SK-N-SH (cell line): ENCODE measurements around the gene CFAP126. TPM values are rescaled to one million over a fixed set of nuclear protein-coding genes. Genes with fewer than 3 reads are reported as not detected.

ENCODE experiments used
- CTCF ChIA-PET: fragments of 300-600, 350-600 bp; formaldehyde crosslinking; extraction: SDS; loops from one replicate; lab custom pipeline; 2021; lab: Yijun Ruan, JAX
- POLR2A ChIA-PET: fragments of 350-600 bp; sonication (Branson Sonifier 250); formaldehyde crosslinking; extraction: SDS; loops from one replicate; lab custom pipeline; 2020; ENCODE audit warnings: antibody characterized with exemption, inconsistent platforms; lab: Yijun Ruan, JAX
- DNase-seq: peaks from one replicate; pipeline ENCODE4 v3.0.0; 2012
- H2AFZ ChIP-seq: fragments of 200-600 bp; sonication (generic); 2 replicates; pipeline ENCODE4 v1.8.1; 2016; ENCODE audit warnings: antibody characterized with exemption, mild to moderate bottlenecking, low read depth
- H3F3A ChIP-seq: fragments of 200-600 bp; sonication (generic); replicated peaks from 2 replicates; pipeline ENCODE3; 2016; ENCODE audit warnings: antibody characterized with exemption, mild to moderate bottlenecking; ENCODE audit not compliant: insufficient read depth
- H3K27ac ChIP-seq, 2 experiments: fragments of 200-500 bp in 1 of 2; fragments of 200-600 bp in 1 of 2; sonication (Bioruptor generic) in 1 of 2; sonication (generic), shearing (Covaris generic) in 1 of 2; 2 replicates each; pipeline versions ENCODE4 v1.5.1 to v1.6.1; 2014 to 2016; ENCODE audit warnings: low read depth in 2 of 2, inconsistent platforms in 1 of 2, low read length in 1 of 2, mild to moderate bottlenecking in 1 of 2, mixed read lengths in 1 of 2
- H3K27me3 ChIP-seq: fragments of 200-600 bp; sonication (generic), shearing (Covaris generic); 2 replicates; pipeline ENCODE4 v1.6.1; 2016; ENCODE audit warnings: mixed run types; ENCODE audit not compliant: insufficient read depth
- H3K36me3 ChIP-seq, 2 experiments: fragments of 200-500 bp in 1 of 2; fragments of 200-600 bp in 1 of 2; sonication (Bioruptor generic) in 1 of 2; sonication (generic) in 1 of 2; replicated peaks in 1 of 2; 2 replicates each; pipeline versions ENCODE3 to v1.5.1; 2014 to 2016; ENCODE audit warnings: low read length in 1 of 2, mild to moderate bottlenecking in 1 of 2; ENCODE audit not compliant: insufficient read depth in 2 of 2, control insufficient read depth in 1 of 2
- H3K4me1 ChIP-seq, 2 experiments: fragments of 200-500 bp in 1 of 2; fragments of 200-600 bp in 1 of 2; sonication (Bioruptor generic) in 1 of 2; sonication (generic), shearing (Covaris generic) in 1 of 2; 2 replicates each; pipeline versions ENCODE4 v1.5.1 to v1.6.1; 2014 to 2016; ENCODE audit warnings: low read depth in 1 of 2, low read length in 1 of 2, mixed run types in 1 of 2; ENCODE audit not compliant: insufficient read depth in 2 of 2, control insufficient read depth in 1 of 2
- H3K4me2 ChIP-seq: fragments of 200-600 bp; sonication (generic), shearing (Covaris generic); 2 replicates; pipeline ENCODE4 v1.6.1; 2017; ENCODE audit warnings: mixed run types
- H3K4me3 ChIP-seq, 2 experiments: fragments of 200-500 bp in 1 of 2; fragments of 200-600 bp in 1 of 2; sonication (Bioruptor generic) in 1 of 2; sonication (generic), shearing (Covaris generic) in 1 of 2; 2 replicates each; pipeline versions ENCODE4 v1.5.1 to v1.8.1; 2014 to 2016; ENCODE audit warnings: low read depth in 2 of 2, inconsistent platforms in 1 of 2, low read length in 1 of 2, mild to moderate bottlenecking in 1 of 2, mixed read lengths in 1 of 2, moderate library complexity in 1 of 2
- H3K79me2 ChIP-seq: fragments of 200-600 bp; sonication (generic); 2 replicates; pipeline ENCODE4 v1.8.1; 2017; ENCODE audit warnings: mild to moderate bottlenecking; ENCODE audit not compliant: insufficient read depth
- H3K9ac ChIP-seq: fragments of 200-600 bp; sonication (generic); 2 replicates; pipeline ENCODE4 v1.6.1; 2017; ENCODE audit warnings: mixed run types
- H3K9me2 ChIP-seq: fragments of 200-600 bp; sonication (generic); 2 replicates; pipeline ENCODE4 v1.6.1; 2017; ENCODE audit warnings: mixed run types
- H3K9me3 ChIP-seq: fragments of 200-600 bp; sonication (generic); 2 replicates; pipeline ENCODE4 v1.6.1; 2017; ENCODE audit warnings: mixed run types, mild to moderate bottlenecking, moderate library complexity
- H4K20me1 ChIP-seq: fragments of 200-600 bp; sonication (generic); 2 replicates; pipeline ENCODE4 v1.6.1; 2017; ENCODE audit warnings: mild to moderate bottlenecking, mixed run types; ENCODE audit not compliant: insufficient read depth
- CHD2 ChIP-seq: fragments of 150-350 bp; IDR thresholded peaks from 2 replicates; pipeline ENCODE4 v1.6.1; 2018; ENCODE audit warnings: low read length; ENCODE audit not compliant: partially characterized antibody
- ELF1 ChIP-seq: IDR thresholded peaks from 2 replicates; pipeline ENCODE4 v1.4.0; 2012
- EP300 ChIP-seq, 2 experiments: IDR thresholded peaks; 2 replicates each; pipeline versions ENCODE4 v1.4.0 to v1.6.1; 2012; ENCODE audit warnings: borderline replicate concordance in 1 of 2, low read depth in 1 of 2, low read length in 1 of 2
- FOXJ3 ChIP-seq: sonication (generic); formaldehyde crosslinking; IDR thresholded peaks from 2 replicates; pipeline ENCODE4 v1.5.1; 2020; ENCODE audit warnings: mild to moderate bottlenecking, missing genetic modification reagents
- FOXM1 ChIP-seq: IDR thresholded peaks from 2 replicates; pipeline ENCODE4 v1.4.0; 2012; ENCODE audit warnings: low read depth, mild to moderate bottlenecking
- GATA2 ChIP-seq: sonication (generic); formaldehyde crosslinking; IDR thresholded peaks from 2 replicates; pipeline ENCODE4 v1.5.0; 2020; ENCODE audit warnings: mild to moderate bottlenecking, missing genetic modification reagents
- JUND ChIP-seq: IDR thresholded peaks from 2 replicates; pipeline ENCODE4 v1.4.0; 2012
- NFIC ChIP-seq: IDR thresholded peaks from 2 replicates; pipeline ENCODE4 v1.4.0; 2012; ENCODE audit warnings: borderline replicate concordance
- NRF1 ChIP-seq: IDR thresholded peaks from 2 replicates; pipeline ENCODE4 v1.6.1; 2012; ENCODE audit warnings: low read depth, mild to moderate bottlenecking, low read length
- POLR2AphosphoS5 ChIP-seq: IDR thresholded peaks from 2 replicates; pipeline ENCODE4 v1.6.1; 2012; ENCODE audit warnings: low read depth, low read length
- RCOR1 ChIP-seq: fragments of 150-350 bp; IDR thresholded peaks from 2 replicates; pipeline ENCODE4 v1.6.1; 2017; ENCODE audit warnings: antibody characterized with exemption, low read length
- REST ChIP-seq: IDR thresholded peaks from 2 replicates; pipeline ENCODE4 v1.6.1; 2012; ENCODE audit warnings: mild to moderate bottlenecking, low read depth, low read length, moderate library complexity
- RFX5 ChIP-seq: IDR thresholded peaks from 2 replicates; pipeline ENCODE4 v1.6.1; 2012; ENCODE audit warnings: mild to moderate bottlenecking, improper control_type of control experiment, low read length
- RXRA ChIP-seq: IDR thresholded peaks from 2 replicates; pipeline ENCODE4 v1.4.0; 2012; ENCODE audit warnings: low read depth, mild to moderate bottlenecking, borderline replicate concordance
- TAF1 ChIP-seq: IDR thresholded peaks from 2 replicates; pipeline ENCODE4 v1.6.1; 2012; ENCODE audit warnings: low read depth, mild to moderate bottlenecking, low read length, moderate library complexity, borderline replicate concordance
- TCF12 ChIP-seq: IDR thresholded peaks from 2 replicates; pipeline ENCODE4 v1.4.0; 2012
- USF1 ChIP-seq: IDR thresholded peaks from 2 replicates; pipeline ENCODE4 v1.4.0; 2012; ENCODE audit warnings: low read depth, borderline replicate concordance
- WGBS: methylation state at CpG from one replicate; pipeline ENCODE4 v1.1.6; 2017; ENCODE audit warnings: low lambda C conversion rate; 5-methylcytosine and 5-hydroxymethylcytosine counted together
- polyA plus RNA-seq, 3 experiments: library from polyadenylated mRNA; depleted of rRNA; stranded (reverse); fragments of >200 nt; gene quantifications; 2 replicates each; pipeline ENCODE4 v1.2.3, GENCODE V29; 2012
- TF ChIP-seq, protein P1 (sequence below): fragments of 150-350 bp; IDR thresholded peaks from 2 replicates; pipeline ENCODE4 v1.6.1; 2016; ENCODE audit warnings: mild to moderate bottlenecking, low read depth, low read length

The CFAP126 gene
- polyA plus RNA-seq, 1 of the 3 experiments (the other 2 are of a cell fraction) = not detected

- TF ChIP-seq, protein P1, sequence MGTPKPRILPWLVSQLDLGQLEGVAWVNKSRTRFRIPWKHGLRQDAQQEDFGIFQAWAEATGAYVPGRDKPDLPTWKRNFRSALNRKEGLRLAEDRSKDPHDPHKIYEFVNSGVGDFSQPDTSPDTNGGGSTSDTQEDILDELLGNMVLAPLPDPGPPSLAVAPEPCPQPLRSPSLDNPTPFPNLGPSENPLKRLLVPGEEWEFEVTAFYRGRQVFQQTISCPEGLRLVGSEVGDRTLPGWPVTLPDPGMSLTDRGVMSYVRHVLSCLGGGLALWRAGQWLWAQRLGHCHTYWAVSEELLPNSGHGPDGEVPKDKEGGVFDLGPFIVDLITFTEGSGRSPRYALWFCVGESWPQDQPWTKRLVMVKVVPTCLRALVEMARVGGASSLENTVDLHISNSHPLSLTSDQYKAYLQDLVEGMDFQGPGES = no peak
- TF ChIP-seq CHD2 (no peak), NRF1 (no peak), FOXM1 (no peak), TCF12 (no peak), TAF1 (no peak), USF1 (no peak), ELF1 (no peak)
Measured at GRCh38 chr1:161359291-161359690, 8.4 kb downstream of the CFAP126 start (continued).

DNA sequence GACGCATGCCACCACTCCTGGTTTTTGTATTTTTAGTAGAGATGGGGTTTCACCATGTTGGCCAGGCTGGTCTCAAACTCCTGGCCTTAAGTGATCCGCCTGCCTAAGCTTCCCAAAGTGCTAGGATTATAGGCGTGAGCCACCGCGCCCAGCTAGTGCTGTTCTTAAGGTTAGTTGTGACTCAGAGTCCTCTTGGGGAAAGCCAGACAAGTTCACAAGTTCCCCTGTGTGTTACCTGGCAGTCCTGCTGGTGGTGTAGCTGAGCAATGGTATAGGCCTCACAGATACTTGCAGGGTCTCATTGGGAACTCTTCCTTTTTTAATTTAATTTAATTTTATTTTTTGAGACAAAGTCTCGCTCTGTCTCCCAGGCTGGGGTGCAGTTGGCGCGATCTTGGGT is 10.6 kb downstream of the CFAP126 start:
- H3K4me1 ChIP-seq = no peaks in the 10 kb centered on the region
- no peaks in the 10 kb centered on the region for H4K20me1 ChIP-seq
- no peak overlapping the region for H3K4me3 ChIP-seq
- TF ChIP-seq RFX5 (no peak), RXRA (no peak), EP300 (IDR thresholded peaks at IDR 0.05; ENCODE audit: borderline replicate concordance in 1 of 2, low read depth in 1 of 2, low read length in 1 of 2) (no peak), FOXJ3 (CRISPR knock-in tag) (no peak), JUND (no peak), POLR2AphosphoS5 (no peak), GATA2 (no peak), RCOR1 (no peak), REST (no peak), NFIC (no peak), CHD2 (no peak)
- WGBS = over 99% methylated on average over 8 of the region's 8 CpGs
- H3F3A ChIP-seq = no peaks in the 10 kb centered on the region
- POLR2A ChIA-PET = no interaction called here
- no peak overlapping the region for H2AFZ ChIP-seq
- no peaks in the 10 kb centered on the region for H3K9me3 ChIP-seq
- no peak overlapping the region for H3K27ac ChIP-seq
- H3K9ac ChIP-seq = no peak overlapping the region
- no peak for DNase-seq
- no peaks in the 10 kb centered on the region; the same call in 1 of the 2 replicates for H3K79me2 ChIP-seq
- no peaks in the 10 kb centered on the region for H3K9me2 ChIP-seq
- H3K27me3 ChIP-seq = no peaks in the 10 kb centered on the region
- CTCF ChIA-PET = interaction anchor here (1.0 to 2.0 kb wide), 3 partner anchors 17 to 42 kb away, joined by 3 to 7 read pairs (median 4); partner anchors contain the start of gene SDHC
- H3K36me3 ChIP-seq = peaks cover 0 to 16% of the 10 kb centered on the region in 2 experiments
- no peak overlapping the region for H3K4me2 ChIP-seq
